Muscle layer of colon (tissue), 2 donors: ENCODE measurements around the gene NOSTRIN.

Source experiments
- H3K27ac ChIP-seq: one replicate; pipeline ENCODE4 v1.7.0; 2013; ENCODE audit warnings: low read depth, mild to moderate bottlenecking, low read length, moderate library complexity
- H3K27me3 ChIP-seq, 2 donors: one replicate each; pipeline ENCODE4 v1.7.0; 2013; ENCODE audit warnings: low read length in 2 of 2, mild to moderate bottlenecking in 2 of 2; ENCODE audit not compliant: insufficient read depth in 2 of 2, control insufficient read depth in 1 of 2
- H3K36me3 ChIP-seq: one replicate; pipeline ENCODE4 v1.7.0; 2013; ENCODE audit warnings: mild to moderate bottlenecking, low read length; ENCODE audit not compliant: insufficient read depth
- H3K4me1 ChIP-seq: one replicate; pipeline ENCODE4 v1.7.0; 2013; ENCODE audit warnings: mild to moderate bottlenecking, low read length; ENCODE audit not compliant: insufficient read depth
- H3K4me3 ChIP-seq, 2 donors: one replicate each; pipeline ENCODE4 v1.7.0; 2013; ENCODE audit warnings: low read length in 2 of 2, low read depth in 1 of 2, mild to moderate bottlenecking in 1 of 2, moderate library complexity in 1 of 2
- H3K9ac ChIP-seq: one replicate; pipeline ENCODE4 v1.7.0; 2013; ENCODE audit warnings: low read length
- H3K9me3 ChIP-seq: one replicate; pipeline ENCODE4 v1.7.0; 2013; ENCODE audit warnings: mild to moderate bottlenecking, low read length
- donor health status: abdominal sarcoma.
- donor health status: Adenocarcinoma of cecum.

The NOSTRIN gene

DNA sequence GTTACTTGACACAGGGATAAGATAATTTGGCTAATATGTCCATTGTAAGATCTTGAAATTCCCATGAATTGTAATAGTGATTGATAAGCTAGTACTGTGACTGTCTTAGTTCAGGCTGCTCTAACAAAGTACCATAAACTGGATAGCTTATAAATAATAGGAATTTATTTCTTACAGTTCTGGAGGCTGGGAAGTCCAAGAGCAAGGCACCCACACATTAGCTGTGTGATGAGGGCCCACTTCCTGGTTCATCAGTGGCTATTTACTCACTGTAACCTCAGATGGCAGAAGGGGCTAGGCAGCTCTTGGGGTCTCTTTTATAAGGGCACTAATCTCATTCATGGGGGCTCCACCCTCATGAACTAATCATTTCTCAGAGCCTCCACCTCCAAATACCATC is 28.5 kb downstream of the NOSTRIN start:
- H3K4me3 ChIP-seq = no peak overlapping the region
- H3K9ac ChIP-seq = no peak overlapping the region
- no peaks in the 10 kb centered on the region for H3K36me3 ChIP-seq

DNA sequence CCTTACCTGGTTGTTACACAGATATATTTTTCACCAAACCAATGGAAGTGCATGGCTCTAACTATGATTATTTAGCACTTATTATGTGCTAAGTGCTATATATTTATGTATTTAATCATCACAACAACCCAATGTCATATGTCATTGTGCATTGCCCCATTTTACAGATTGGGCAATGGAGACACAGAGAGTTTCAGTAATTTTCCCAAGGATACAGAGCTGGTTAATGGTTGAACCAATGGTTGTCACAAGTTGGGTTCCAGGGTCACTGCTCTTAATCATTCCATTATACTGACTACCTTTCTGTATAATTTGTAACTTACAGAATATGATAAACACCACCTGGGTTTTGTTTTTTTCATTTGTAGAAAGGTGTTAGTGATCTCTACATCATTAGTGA is 29.2 kb downstream of the NOSTRIN start:
- Histone ChIP-seq H3K27me3 (no peaks in the 10 kb centered on the region), H3K4me3 (no peak overlapping the region), H3K27ac (no peak overlapping the region), H3K4me1 (no peaks in the 10 kb centered on the region), H3K9ac (no peak overlapping the region), H3K9me3 (no peaks in the 10 kb centered on the region), H3K36me3 (no peaks in the 10 kb centered on the region)

More for the DNA sequence above, 28.5 kb downstream of the NOSTRIN start:
- no peak overlapping the region for H3K27ac ChIP-seq
- H3K27me3 ChIP-seq = no peaks in the 10 kb centered on the region
- H3K9me3 ChIP-seq = no peaks in the 10 kb centered on the region
- H3K4me1 ChIP-seq = no peaks in the 10 kb centered on the region

DNA sequence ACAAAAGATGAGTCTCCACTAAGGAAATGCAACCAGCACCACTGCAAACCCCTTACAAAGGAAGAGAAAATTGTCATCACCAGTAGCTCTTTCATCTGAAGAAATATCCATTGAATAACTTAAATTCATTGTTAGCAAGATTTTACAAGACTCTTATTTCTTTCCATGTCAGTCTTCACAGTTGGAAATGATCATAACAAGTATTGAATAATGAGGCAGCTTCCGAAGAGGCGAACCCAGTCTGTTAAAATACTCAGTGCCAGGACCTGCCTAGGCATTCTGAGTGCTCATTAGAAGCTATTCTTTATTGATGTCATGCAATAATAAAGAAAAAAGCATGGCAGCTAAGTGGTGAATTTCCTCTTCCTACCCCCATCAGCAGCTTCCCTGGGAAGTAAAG is 33.5 kb downstream of the NOSTRIN start:
- H3K9me3 ChIP-seq = no peaks in the 10 kb centered on the region
- no peak overlapping the region for H3K9ac ChIP-seq
- H3K27ac ChIP-seq = no peak overlapping the region
- no peaks in the 10 kb centered on the region for H3K27me3 ChIP-seq
- no peaks in the 10 kb centered on the region for H3K36me3 ChIP-seq
- no peaks in the 10 kb centered on the region for H3K4me1 ChIP-seq
- no peak overlapping the region for H3K4me3 ChIP-seq

DNA sequence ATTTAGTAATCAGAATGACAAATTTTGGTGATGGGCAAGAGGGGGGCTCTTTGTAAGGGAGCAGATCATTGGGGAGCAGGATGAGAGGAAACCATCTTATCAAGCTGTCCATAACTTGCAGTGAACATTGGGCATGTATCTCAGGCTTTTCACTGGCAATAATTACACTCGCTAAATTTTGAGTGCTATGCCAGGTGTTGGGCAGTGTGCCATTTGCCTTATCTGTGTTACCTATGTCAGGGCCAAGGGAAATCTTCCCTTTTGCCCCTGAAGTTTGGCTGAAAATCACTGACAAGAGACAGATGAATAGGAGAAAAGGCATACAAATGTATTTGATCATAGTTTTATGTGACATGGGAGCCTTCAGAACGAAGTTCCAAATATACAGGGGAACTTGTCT is 39.0 kb downstream of the NOSTRIN start:
- H3K36me3 ChIP-seq = no peaks in the 10 kb centered on the region
- H3K4me1 ChIP-seq = no peaks in the 10 kb centered on the region
- no peak overlapping the region for H3K27ac ChIP-seq
- no peaks in the 10 kb centered on the region for H3K9me3 ChIP-seq
- no peaks in the 10 kb centered on the region for H3K27me3 ChIP-seq
- H3K4me3 ChIP-seq = no peak overlapping the region
- H3K9ac ChIP-seq = no peak overlapping the region

DNA sequence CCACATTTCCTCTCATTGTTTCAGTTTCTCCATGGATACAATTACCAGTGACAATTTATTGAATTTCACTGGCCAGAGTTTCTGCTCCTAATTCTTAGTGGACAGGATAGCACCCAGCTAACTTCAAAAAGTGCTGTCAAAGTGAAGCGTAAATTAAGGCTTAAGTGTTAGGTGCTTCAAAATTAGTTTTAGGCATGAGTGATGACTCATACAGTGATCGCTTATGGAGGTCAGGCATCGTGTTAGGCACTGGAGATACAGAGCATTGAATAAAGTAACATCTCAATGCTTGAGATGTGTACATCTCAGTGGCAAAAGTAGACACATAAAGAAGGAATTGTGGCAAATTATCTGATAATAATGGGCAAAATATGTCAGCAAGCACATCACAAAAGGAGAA is 40.8 kb downstream of the NOSTRIN start:
- H3K9ac ChIP-seq = no peak overlapping the region

DNA sequence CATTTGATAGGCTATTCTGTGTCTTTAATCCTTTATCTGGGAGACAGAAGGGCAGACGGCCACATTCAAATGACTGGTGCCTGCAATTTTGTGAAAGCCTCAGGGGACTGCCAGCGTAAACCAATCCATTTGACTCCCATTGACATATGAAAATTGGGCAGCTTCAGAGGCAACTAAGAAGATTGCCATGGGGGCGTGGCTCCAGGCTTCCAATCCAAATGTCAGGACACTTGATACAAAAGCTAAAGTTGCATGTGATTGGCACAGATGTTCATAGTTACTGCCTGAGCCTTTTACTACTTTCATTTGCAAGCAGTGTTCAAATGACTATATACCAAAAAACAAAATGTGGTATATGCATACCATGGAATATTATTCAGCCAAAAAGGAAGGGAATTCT is 45.8 kb downstream of the NOSTRIN start:
- H3K4me3 ChIP-seq = no peak overlapping the region
- H3K4me1 ChIP-seq = no peaks in the 10 kb centered on the region
- no peaks in the 10 kb centered on the region for H3K9me3 ChIP-seq
- H3K27ac ChIP-seq = no peak overlapping the region
- no peaks in the 10 kb centered on the region for H3K27me3 ChIP-seq
- no peak overlapping the region for H3K9ac ChIP-seq
- H3K36me3 ChIP-seq = no peaks in the 10 kb centered on the region

More for the DNA sequence above, 40.8 kb downstream of the NOSTRIN start:
- no peak overlapping the region for H3K4me3 ChIP-seq
- no peak overlapping the region for H3K27ac ChIP-seq
- H3K36me3 ChIP-seq = no peaks in the 10 kb centered on the region
- no peaks in the 10 kb centered on the region for H3K27me3 ChIP-seq
- H3K9me3 ChIP-seq = no peaks in the 10 kb centered on the region
- no peaks in the 10 kb centered on the region for H3K4me1 ChIP-seq

DNA sequence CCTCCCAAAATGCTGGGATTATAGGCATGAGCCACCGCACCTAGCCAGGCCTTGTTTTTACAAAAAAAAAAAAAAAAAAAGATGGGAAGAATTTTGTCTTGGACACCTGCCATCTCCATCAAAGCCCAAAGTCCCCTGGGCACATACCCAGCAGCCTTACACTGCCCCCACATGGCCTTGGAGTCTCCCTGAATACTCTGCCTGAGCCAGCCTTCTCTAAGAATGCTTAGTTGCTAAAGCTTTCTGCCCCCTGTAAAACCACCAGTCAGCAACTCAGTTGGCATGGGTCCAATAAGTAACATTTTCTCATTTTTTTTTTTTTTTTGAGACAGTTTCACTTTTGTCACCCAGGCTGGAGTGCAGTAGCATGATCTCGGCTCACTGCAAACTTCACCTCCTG is 47.2 kb downstream of the NOSTRIN start:
- H3K4me3 ChIP-seq = no peak overlapping the region
- H3K36me3 ChIP-seq = no peaks in the 10 kb centered on the region
- no peak overlapping the region for H3K27ac ChIP-seq
- no peaks in the 10 kb centered on the region for H3K9me3 ChIP-seq
- no peaks in the 10 kb centered on the region for H3K4me1 ChIP-seq
- H3K27me3 ChIP-seq = no peaks in the 10 kb centered on the region
- H3K9ac ChIP-seq = no peak overlapping the region

DNA sequence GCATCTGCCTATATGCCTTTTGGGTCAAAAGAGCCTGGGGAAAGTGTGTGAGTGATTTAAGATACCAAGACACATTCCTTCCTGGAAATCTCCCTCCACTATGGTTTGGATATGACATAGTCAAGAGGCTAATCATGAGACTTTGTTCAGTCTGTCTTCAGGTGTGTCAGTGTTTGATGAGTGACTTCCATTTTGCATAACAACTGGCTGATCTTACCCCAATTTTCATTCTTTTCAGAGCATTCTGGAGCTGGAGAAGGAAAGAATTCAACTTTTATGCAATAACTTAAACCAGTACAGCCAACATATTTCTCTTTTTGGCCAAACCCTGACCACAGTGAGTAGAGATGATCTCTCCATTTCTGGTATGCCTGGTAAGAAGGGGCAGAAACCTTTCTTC is 48.4 kb downstream of the NOSTRIN start:
- Histone ChIP-seq H3K36me3 (no peaks in the 10 kb centered on the region), H3K27me3 (no peaks in the 10 kb centered on the region), H3K27ac (no peak overlapping the region), H3K4me1 (no peaks in the 10 kb centered on the region), H3K9me3 (no peaks in the 10 kb centered on the region), H3K9ac (no peak overlapping the region), H3K4me3 (no peak overlapping the region)

DNA sequence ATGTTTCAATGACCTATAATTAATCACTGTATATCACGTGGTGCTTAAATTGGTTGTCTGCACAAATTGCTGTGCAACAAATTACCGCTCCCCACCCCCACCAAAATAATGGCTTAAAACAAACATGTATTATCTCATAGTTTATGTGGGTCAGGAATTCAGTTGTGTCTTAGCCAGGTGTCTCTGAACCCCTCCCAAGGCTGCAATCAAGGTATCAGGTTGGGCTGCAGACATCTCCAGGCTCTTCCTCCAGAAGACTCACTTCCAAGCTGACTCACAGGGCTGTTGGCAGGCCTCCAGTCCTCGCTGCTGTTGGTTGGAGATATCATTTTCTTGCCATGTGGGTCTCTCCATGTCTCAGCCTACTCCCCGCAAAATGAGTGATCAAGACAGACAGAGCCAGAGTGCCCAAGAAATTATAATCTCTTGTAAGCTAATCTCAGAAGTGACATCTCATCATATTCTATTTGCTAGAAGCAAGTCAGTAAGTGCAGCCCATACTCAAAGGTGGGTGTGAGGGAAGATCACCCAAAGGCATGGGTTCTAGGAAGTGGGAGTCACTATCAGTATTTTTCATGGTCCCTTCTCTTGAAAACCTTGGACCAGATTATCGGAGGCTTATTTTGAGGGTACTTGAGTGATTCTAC is 49.4 kb downstream of the NOSTRIN start:
- no peak overlapping the region for H3K27ac ChIP-seq
- H3K4me1 ChIP-seq = no peaks in the 10 kb centered on the region
- no peaks in the 10 kb centered on the region for H3K9me3 ChIP-seq
- H3K27me3 ChIP-seq = no peaks in the 10 kb centered on the region
- H3K4me3 ChIP-seq = no peak overlapping the region
- no peaks in the 10 kb centered on the region for H3K36me3 ChIP-seq
- H3K9ac ChIP-seq = no peak overlapping the region

DNA sequence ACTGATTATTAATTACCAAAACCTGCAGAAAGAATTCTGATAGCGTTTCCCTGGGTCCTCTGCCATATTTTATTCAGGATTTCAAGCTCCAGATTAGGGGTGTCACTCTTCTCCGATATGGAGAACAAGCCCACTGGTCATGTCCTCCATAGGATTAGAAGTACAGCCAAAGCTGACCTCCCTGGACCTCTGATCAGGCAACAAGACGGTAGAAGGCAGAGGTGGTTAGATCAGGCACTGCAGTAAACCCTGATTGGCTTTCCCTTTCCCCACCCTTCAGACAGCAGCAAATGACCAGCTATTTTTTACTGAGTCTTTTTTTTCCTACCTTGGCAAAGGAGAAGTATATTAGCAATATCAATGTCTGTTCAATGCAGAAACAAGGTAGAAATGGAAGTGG is 50.0 kb downstream of the NOSTRIN start:
- Histone ChIP-seq H3K27ac (no peak overlapping the region), H3K9ac (no peak overlapping the region), H3K4me3 (no peak overlapping the region), H3K36me3 (no peaks in the 10 kb centered on the region), H3K9me3 (no peaks in the 10 kb centered on the region), H3K27me3 (no peaks in the 10 kb centered on the region), H3K4me1 (no peaks in the 10 kb centered on the region)

DNA sequence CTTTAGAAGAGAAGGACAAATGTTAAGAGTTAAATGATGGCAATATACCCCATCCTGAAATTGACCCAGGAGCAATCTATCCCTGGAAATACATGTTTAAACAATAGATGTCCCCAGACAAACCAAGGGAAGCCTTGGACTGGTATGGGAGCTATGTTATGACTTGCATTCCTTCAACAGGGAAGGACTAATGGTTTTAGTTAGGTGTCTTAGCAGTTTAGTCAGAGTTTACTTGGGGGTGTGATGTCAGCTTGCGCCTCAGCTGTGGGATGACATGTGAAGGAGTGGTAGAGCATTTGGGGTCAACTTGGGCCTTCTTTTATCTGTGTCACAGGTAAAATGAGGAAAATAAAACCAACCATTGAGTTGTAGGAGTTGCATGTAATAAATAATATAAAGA is 51.0 kb downstream of the NOSTRIN start:
- no peaks in the 10 kb centered on the region for H3K36me3 ChIP-seq

DNA sequence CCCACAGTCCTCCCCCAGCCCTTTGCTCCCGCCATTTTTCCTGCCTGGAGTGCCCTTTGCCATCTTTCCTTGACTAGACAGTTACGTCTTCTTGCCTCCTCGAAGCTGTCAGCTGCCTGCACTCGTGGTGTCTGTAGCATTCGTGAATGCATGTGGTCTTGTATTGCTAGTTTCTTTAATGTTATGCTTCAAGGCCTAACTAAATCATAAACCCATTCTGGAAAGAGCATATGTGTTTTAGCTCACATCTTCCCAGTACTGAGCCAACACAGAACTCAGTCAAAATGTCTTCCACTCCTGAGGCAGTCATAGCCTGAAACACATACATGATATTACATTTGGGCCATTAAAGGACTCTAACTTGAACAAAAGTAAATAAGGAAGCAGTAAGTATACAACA is 52.2 kb downstream of the NOSTRIN start:
- no peaks in the 10 kb centered on the region for H3K4me1 ChIP-seq
- no peak overlapping the region for H3K4me3 ChIP-seq
- no peak overlapping the region for H3K9ac ChIP-seq
- H3K27me3 ChIP-seq = no peaks in the 10 kb centered on the region
- H3K27ac ChIP-seq = no peak overlapping the region
- H3K36me3 ChIP-seq = no peaks in the 10 kb centered on the region
- H3K9me3 ChIP-seq = no peaks in the 10 kb centered on the region

More for the DNA sequence above, 51.0 kb downstream of the NOSTRIN start:
- Histone ChIP-seq H3K9ac (no peak overlapping the region), H3K9me3 (no peaks in the 10 kb centered on the region), H3K4me3 (no peak overlapping the region), H3K4me1 (no peaks in the 10 kb centered on the region), H3K27ac (no peak overlapping the region), H3K27me3 (no peaks in the 10 kb centered on the region)
